PC-3 (cell line): ENCODE data around the gene TCP11. TPM values are rescaled to one million over a fixed set of nuclear protein-coding genes. Genes with fewer than 3 reads are reported as not detected.

ENCODE experiments used
- ATAC-seq: fragments of 200-7000 bp; cut with Tn5 transposase; 2 replicates; pipeline ENCODE4 v1.9.1; 2020; ENCODE audit warnings: mild to moderate bottlenecking, moderate library complexity
- BruUV-seq: library from RNA; stranded (reverse); fragments of 400-500 nt; replicated peaks from 2 replicates; lab custom pipeline; 2021; lab: Mats Ljungman, UMichigan
- CTCF ChIA-PET: fragments of 300-600 bp; sonication (Branson Sonifier 250); formaldehyde crosslinking; loops from one replicate; lab custom pipeline; 2022; ENCODE audit warnings: antibody characterized with exemption; lab: Charles Lee
- POLR2A ChIA-PET: fragments of 300-600 bp; sonication (Branson Sonifier 250); formaldehyde crosslinking; loops from one replicate; lab custom pipeline; 2022; ENCODE audit warnings: antibody characterized with exemption; ENCODE audit not compliant: unreplicated experiment; lab: Charles Lee
- DNase-seq: peaks from one replicate; pipeline ENCODE4 v3.0.0-alpha.2; 2015
- H2AFZ ChIP-seq: fragments of 300-600 bp; sonication (generic); 2 replicates; pipeline ENCODE4 v1.6.0; 2016; ENCODE audit warnings: antibody characterized with exemption, low read length
- H3F3A ChIP-seq: fragments of 300-600 bp; sonication (generic); one replicate; pipeline ENCODE4 v1.6.0; 2017; ENCODE audit warnings: antibody characterized with exemption, low read length, control low read depth, mild to moderate bottlenecking; ENCODE audit not compliant: unreplicated experiment
- H3K27ac ChIP-seq: fragments of 300-600 bp; sonication (generic); 2 replicates; pipeline ENCODE4 v1.5.1; 2016; ENCODE audit warnings: mild to moderate bottlenecking, low read length
- H3K27me3 ChIP-seq: fragments of 300-600 bp; sonication (generic); 2 replicates; pipeline ENCODE4 v1.6.1; 2016; ENCODE audit warnings: low read length, mixed read lengths
- H3K36me3 ChIP-seq: fragments of 300-600 bp; sonication (generic); 2 replicates; pipeline ENCODE4 v1.6.1; 2016; ENCODE audit warnings: low read depth, mixed run types, low read length, mixed read lengths
- H3K4me1 ChIP-seq: fragments of 300-600 bp; sonication (generic); 2 replicates; pipeline ENCODE4 v1.5.1; 2016; ENCODE audit warnings: low read length; ENCODE audit not compliant: insufficient read depth
- H3K4me2 ChIP-seq: fragments of 300-600 bp; sonication (generic); 2 replicates; pipeline ENCODE4 v1.6.0; 2016; ENCODE audit warnings: low read length
- H3K4me3 ChIP-seq: fragments of 300-600 bp; sonication (generic); 2 replicates; pipeline ENCODE4 v1.5.1; 2016; ENCODE audit warnings: mild to moderate bottlenecking, low read length, mixed read lengths
- H3K79me2 ChIP-seq: fragments of 300-600 bp; sonication (generic); 2 replicates; pipeline ENCODE4 v1.6.1; 2017; ENCODE audit warnings: low read length, mixed read lengths
- H3K9ac ChIP-seq: fragments of 300-600 bp; sonication (generic); 2 replicates; pipeline ENCODE4 v1.6.0; 2016; ENCODE audit warnings: mild to moderate bottlenecking, low read length
- H3K9me2 ChIP-seq: fragments of 300-600 bp; sonication (generic); replicated peaks from 2 replicates; pipeline ENCODE4 v1.6.1; 2016; ENCODE audit warnings: mixed run types, low read length, mixed read lengths
- H3K9me3 ChIP-seq: fragments of 300-600 bp; sonication (generic); 2 replicates; pipeline ENCODE4 v1.6.1; 2016; ENCODE audit warnings: low read length, mixed read lengths
- H4K20me1 ChIP-seq: fragments of 300-600 bp; sonication (generic); 2 replicates; pipeline ENCODE4 v1.6.1; 2016; ENCODE audit warnings: low read length, mixed read lengths
- EZH2 ChIP-seq: fragments of 300-600 bp; sonication (generic); IDR thresholded peaks from one replicate; pipeline ENCODE4 v1.6.1; 2017; ENCODE audit warnings: antibody characterized with exemption, mild to moderate bottlenecking, low read length; ENCODE audit not compliant: unreplicated experiment
- EZH2phosphoT487 ChIP-seq: fragments of 300-600 bp; sonication (generic); IDR thresholded peaks from 2 replicates; pipeline ENCODE4 v1.6.1; 2018; ENCODE audit warnings: mild to moderate bottlenecking, antibody characterized with exemption, low read length, borderline replicate concordance
- intact Hi-C: fragments of 100-400 bp; cut with micrococcal nuclease; formaldehyde crosslinking; loops from 2 replicates; pipeline ENCODE4 v1.9.0; 2023
- total RNA-seq: library from RNA; depleted of rRNA; stranded (reverse); fragments of >200 nt; gene quantifications from 2 replicates; pipeline ENCODE4 v1.2.3, GENCODE V29; 2014
- TF ChIP-seq, protein P1 (sequence below): fragments of 300-600 bp; sonication (generic); conservative IDR thresholded peaks from 2 replicates; pipeline ENCODE4 v1.5.1; 2017; ENCODE audit warnings: antibody characterized with exemption, low read depth, mild to moderate bottlenecking, low read length

Gene TCP11
- total RNA-seq, 1 experiment from 2014 or later: 1.3 TPM

DNA sequence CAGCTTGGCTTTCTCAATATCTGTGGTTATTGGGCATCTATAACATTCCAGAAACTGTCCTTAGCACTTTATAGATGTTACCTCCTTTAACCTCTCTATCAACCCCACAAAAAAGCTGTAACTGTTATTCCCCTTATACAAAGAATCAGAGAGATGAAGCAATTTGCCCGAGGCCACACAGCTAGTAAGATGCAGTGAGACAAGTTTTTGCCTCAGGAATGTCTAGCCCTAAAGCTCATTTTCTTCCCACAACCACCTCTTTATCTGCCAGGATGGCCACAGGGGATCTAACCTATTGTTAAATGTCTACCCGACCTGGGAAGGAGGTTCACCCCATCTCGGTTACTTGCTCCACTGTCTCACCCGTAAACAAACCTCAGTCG is 31.9 kb upstream of the TCP11 start:
- intact Hi-C loops: no loop called here
- Histone ChIP-seq H3K4me2 (peak overlapping the region; percentile 36), H3K9me3 (no peaks in the 10 kb centered on the region), H2AFZ (peak overlapping the region; percentile 49), H3K4me1 (peaks cover 34% of the 10 kb centered on the region), H3K79me2 (no peaks in the 10 kb centered on the region), H3K4me3 (no peak overlapping the region), H3K9ac (peak overlapping the region; percentile 48; the same call in 1 of the 2 replicates), H4K20me1 (no peaks in the 10 kb centered on the region), H3K27ac (peak overlapping the region; percentile 79), H3K9me2 (no peaks in the 10 kb centered on the region), H3K36me3 (no peaks in the 10 kb centered on the region), H3K27me3 (no peaks in the 10 kb centered on the region), H3F3A (no peaks in the 10 kb centered on the region)
- TF ChIP-seq EZH2phosphoT487 (no peak), EZH2 (no peak)
- TF ChIP-seq, protein P1, sequence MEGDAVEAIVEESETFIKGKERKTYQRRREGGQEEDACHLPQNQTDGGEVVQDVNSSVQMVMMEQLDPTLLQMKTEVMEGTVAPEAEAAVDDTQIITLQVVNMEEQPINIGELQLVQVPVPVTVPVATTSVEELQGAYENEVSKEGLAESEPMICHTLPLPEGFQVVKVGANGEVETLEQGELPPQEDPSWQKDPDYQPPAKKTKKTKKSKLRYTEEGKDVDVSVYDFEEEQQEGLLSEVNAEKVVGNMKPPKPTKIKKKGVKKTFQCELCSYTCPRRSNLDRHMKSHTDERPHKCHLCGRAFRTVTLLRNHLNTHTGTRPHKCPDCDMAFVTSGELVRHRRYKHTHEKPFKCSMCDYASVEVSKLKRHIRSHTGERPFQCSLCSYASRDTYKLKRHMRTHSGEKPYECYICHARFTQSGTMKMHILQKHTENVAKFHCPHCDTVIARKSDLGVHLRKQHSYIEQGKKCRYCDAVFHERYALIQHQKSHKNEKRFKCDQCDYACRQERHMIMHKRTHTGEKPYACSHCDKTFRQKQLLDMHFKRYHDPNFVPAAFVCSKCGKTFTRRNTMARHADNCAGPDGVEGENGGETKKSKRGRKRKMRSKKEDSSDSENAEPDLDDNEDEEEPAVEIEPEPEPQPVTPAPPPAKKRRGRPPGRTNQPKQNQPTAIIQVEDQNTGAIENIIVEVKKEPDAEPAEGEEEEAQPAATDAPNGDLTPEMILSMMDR: no peak
- ChIA-PET CTCF (interaction anchor here (0.7 kb wide), 1 partner anchor 68 kb away, joined by 3 read pairs; no protein-coding TSS in a partner anchor), POLR2A (no interaction called here)
- peak; percentile 39 for DNase-seq
- TSS peak; percentile 40 for BruUV-seq
- ATAC-seq: no peak

DNA sequence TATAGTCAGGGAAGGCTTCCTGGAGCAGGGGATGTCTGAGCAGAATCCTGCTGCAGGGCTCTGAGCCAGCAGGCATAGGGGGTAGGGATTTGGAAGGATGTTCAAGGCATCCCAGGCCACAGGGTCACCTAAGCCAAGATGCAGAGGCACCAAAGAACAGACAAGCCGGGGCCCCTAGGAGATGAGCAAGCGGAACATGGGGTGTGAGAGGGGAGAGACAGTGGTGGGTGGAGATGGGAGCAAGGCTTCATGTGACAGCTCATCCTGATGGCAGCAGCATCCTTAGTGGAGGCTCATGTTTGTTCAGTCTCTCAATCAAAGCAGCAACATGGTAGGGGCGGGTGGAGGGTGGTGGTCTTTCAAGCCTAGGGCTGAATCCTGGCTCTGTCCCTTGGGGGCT is 29.8 kb upstream of the TCP11 start:
- BruUV-seq: no TSS peak
- no peaks in the 10 kb centered on the region for H3K9me2 ChIP-seq
- H2AFZ ChIP-seq: no peak overlapping the region
- no peak overlapping the region for H3K4me2 ChIP-seq
- ChIA-PET CTCF (no interaction called here), POLR2A (no interaction called here)
- intact Hi-C loops: no loop called here
- no peak overlapping the region for H3K9ac ChIP-seq
- H3F3A ChIP-seq: no peaks in the 10 kb centered on the region
- ATAC-seq (no peak), DNase-seq (no peak)
- H4K20me1 ChIP-seq: no peaks in the 10 kb centered on the region
- no peaks in the 10 kb centered on the region for H3K9me3 ChIP-seq
- peaks cover 32% of the 10 kb centered on the region for H3K4me1 ChIP-seq
- no peaks in the 10 kb centered on the region for H3K79me2 ChIP-seq
- H3K4me3 ChIP-seq: no peak overlapping the region
- H3K27me3 ChIP-seq: no peaks in the 10 kb centered on the region
- no peak overlapping the region for H3K27ac ChIP-seq
- H3K36me3 ChIP-seq: no peaks in the 10 kb centered on the region
- TF ChIP-seq EZH2 (no peak), EZH2phosphoT487 (no peak)
- TF ChIP-seq, protein P1: no peak

DNA sequence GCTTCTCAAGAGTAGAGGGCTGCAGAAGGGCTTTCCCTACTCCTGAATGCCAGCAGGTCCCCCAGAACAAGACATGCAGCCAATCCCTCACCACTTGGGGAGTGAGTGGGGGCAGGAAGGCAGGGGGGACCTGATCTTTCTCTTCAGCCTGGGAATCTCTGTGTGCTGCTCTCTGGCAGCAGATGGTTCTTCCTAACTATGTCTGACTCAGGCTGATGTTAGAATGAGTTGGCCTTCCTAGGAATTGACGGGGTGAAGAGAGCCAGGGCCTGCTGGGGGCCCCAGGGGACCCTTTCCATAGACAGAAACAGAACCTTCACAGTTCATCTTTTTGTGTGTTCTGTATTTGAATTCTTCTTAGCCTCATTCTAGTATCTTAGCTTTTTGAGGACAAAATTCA is 29.0 kb upstream of the TCP11 start:
- Histone ChIP-seq H3K4me3 (no peak overlapping the region), H3K27ac (0 out of 2 replicates have a peak overlapping the region, but pooled peaks have one; percentile 7), H3K79me2 (no peaks in the 10 kb centered on the region), H3K9me3 (no peaks in the 10 kb centered on the region), H3K9ac (no peak overlapping the region), H3K27me3 (no peaks in the 10 kb centered on the region), H3F3A (no peaks in the 10 kb centered on the region), H2AFZ (no peak overlapping the region), H4K20me1 (no peaks in the 10 kb centered on the region), H3K4me1 (peaks cover 39% of the 10 kb centered on the region), H3K36me3 (no peaks in the 10 kb centered on the region), H3K4me2 (no peak overlapping the region), H3K9me2 (no peaks in the 10 kb centered on the region)
- BruUV-seq: no TSS peak
- ChIA-PET POLR2A (interaction anchor here (0.5 kb wide), 1 partner anchor 9 kb away, joined by 3 read pairs; no protein-coding TSS in a partner anchor), CTCF (no interaction called here)
- ATAC-seq: no peak
- no peak for DNase-seq
- TF ChIP-seq, protein P1: no peak
- TF ChIP-seq EZH2: no peak
- no peak for TF ChIP-seq EZH2phosphoT487
- intact Hi-C loops: no loop called here
